Mucosa of gallbladder (tissue), 1 donor: Measurements from ENCODE around the gene CHTF18. TPM values are rescaled to one million over a fixed set of nuclear protein-coding genes. Genes with fewer than 3 reads are reported as not detected.

Experiments used
- total RNA-seq: library from RNA; stranded (reverse); gene quantifications from one replicate; pipeline ENCODE4 v1.2.1, GENCODE V29; 2021
- donor health status: DM: no; HTN: no; CAD: no.

Gene CHTF18
- total RNA-seq, 1 donor from 2014 or later, result 17.3 TPM

Other genes with a start within 250 kb of the CHTF18 start
- not detected for gene PRR35, start 228.2 kb upstream of the CHTF18 start, total RNA-seq
- 1.2 TPM for gene NHLRC4, start 221.6 kb upstream of the CHTF18 start, total RNA-seq
- gene PIGQ, start 218.7 kb upstream of the CHTF18 start, total RNA-seq, result 117 TPM
- 33.1 TPM for gene RAB40C, start 198.6 kb upstream of the CHTF18 start, total RNA-seq
- 1.7 TPM for gene WFIKKN1, start 157.6 kb upstream of the CHTF18 start, total RNA-seq
- gene METTL26, start 152.3 kb upstream of the CHTF18 start, total RNA-seq, result 69.3 TPM
- gene MCRIP2, start 146.8 kb upstream of the CHTF18 start, total RNA-seq, result 67.6 TPM
- 62.4 TPM for gene WDR90, start 139.3 kb upstream of the CHTF18 start, total RNA-seq
- 125 TPM for gene RHOT2, start 120.5 kb upstream of the CHTF18 start, total RNA-seq
- gene RHBDL1, start 112.9 kb upstream of the CHTF18 start, total RNA-seq, result 5.5 TPM
- 125 TPM for gene STUB1, start 108.2 kb upstream of the CHTF18 start, total RNA-seq
- gene JMJD8, start 104.3 kb upstream of the CHTF18 start, total RNA-seq, result 66.7 TPM
- gene WDR24, start 98.2 kb upstream of the CHTF18 start, total RNA-seq, result 14.8 TPM
- 0.78 TPM for gene FBXL16, start 82.8 kb upstream of the CHTF18 start, total RNA-seq
- 62.0 TPM for gene METRN, start 73.5 kb upstream of the CHTF18 start, total RNA-seq
- 54.7 TPM for gene ANTKMT, start 67.5 kb upstream of the CHTF18 start, total RNA-seq
- 3.3 TPM for gene CCDC78, start 62.2 kb upstream of the CHTF18 start, total RNA-seq
- gene HAGHL, start 61.5 kb upstream of the CHTF18 start, total RNA-seq, result 13.4 TPM
- gene CIAO3, start 47.6 kb upstream of the CHTF18 start, total RNA-seq, result 47.1 TPM
- gene MSLN, start 27.9 kb upstream of the CHTF18 start, total RNA-seq, result 53.1 TPM
- gene RPUSD1, start 239 bp upstream of the CHTF18 start, total RNA-seq, result 18.5 TPM
- gene GNG13, start 12.1 kb downstream of the CHTF18 start, total RNA-seq, result not detected
- 19.6 TPM for gene LMF1, start 182.4 kb downstream of the CHTF18 start, total RNA-seq
- gene SOX8, start 193.2 kb downstream of the CHTF18 start, total RNA-seq, result 1.4 TPM